H1 (cell line): ENCODE measurements around the gene TMEM203. TPM values are rescaled to one million over a fixed set of nuclear protein-coding genes. Genes with fewer than 3 reads are reported as not detected.

Experiments
- CTCF ChIA-PET: fragments of 300-600 bp; sonication (Branson Sonifier 250); formaldehyde crosslinking; loops from one replicate; lab custom pipeline; 2021; ENCODE audit not compliant: partially characterized antibody; lab: Charles Lee
- POLR2A ChIA-PET: fragments of 300-600 bp; sonication (Branson Sonifier 250); formaldehyde crosslinking; loops from one replicate; lab custom pipeline; 2021; ENCODE audit warnings: inconsistent platforms; ENCODE audit not compliant: partially characterized antibody; lab: Charles Lee
- DNase-seq, 2 experiments: peaks; one replicate each; pipeline versions ENCODE4 v3.0.0 to v3.0.0-alpha.2; 2010 to 2022; ENCODE audit warnings: low spot score in 2 of 2, low read depth in 1 of 2, mixed read lengths in 1 of 2
- FAIRE-seq: peaks from 2 replicates; lab custom pipeline; 2011; peaks lifted over from hg19 to GRCh38; lab: Jason Lieb, UNC
- H2AFZ ChIP-seq: 2 replicates; pipeline ENCODE4 v1.8.1; 2012; ENCODE audit warnings: low read length, inconsistent platforms
- H2AK5ac ChIP-seq: 2 replicates; pipeline ENCODE4 v1.6.1; 2013; ENCODE audit warnings: low read depth, low read length
- H2BK120ac ChIP-seq: replicated peaks from 2 replicates; pipeline ENCODE3; 2013; ENCODE audit warnings: low read depth, low read length, inconsistent platforms
- H2BK12ac ChIP-seq: 2 replicates; pipeline ENCODE4 v1.6.1; 2013; ENCODE audit warnings: low read depth, low read length
- H2BK15ac ChIP-seq: 2 replicates; pipeline ENCODE4 v1.6.1; 2013; ENCODE audit warnings: low read length
- H2BK20ac ChIP-seq: 2 replicates; pipeline ENCODE4 v1.6.1; 2013; ENCODE audit warnings: low read length
- H2BK5ac ChIP-seq: 2 replicates; pipeline ENCODE4 v1.6.1; 2013; ENCODE audit warnings: low read depth, low read length
- H3K14ac ChIP-seq: 2 replicates; pipeline ENCODE4 v1.6.1; 2013; ENCODE audit warnings: inconsistent platforms; ENCODE audit not compliant: insufficient read length
- H3K18ac ChIP-seq: 2 replicates; pipeline ENCODE4 v1.6.1; 2013; ENCODE audit warnings: low read length; ENCODE audit errors: extremely low read depth
- H3K23ac ChIP-seq: 2 replicates; pipeline ENCODE4 v1.6.1; 2013; ENCODE audit warnings: inconsistent platforms; ENCODE audit not compliant: insufficient read length
- H3K23me2 ChIP-seq: 2 replicates; pipeline ENCODE4 v1.6.1; 2013; ENCODE audit warnings: low read depth, low read length
- H3K27ac ChIP-seq: 2 replicates; pipeline ENCODE4 v1.6.1; 2011; ENCODE audit warnings: low read depth, low read length, inconsistent platforms
- H3K27me3 ChIP-seq, 4 experiments: replicated peaks in 1 of 4; 1 replicate in 1 of 4; 2 replicates in 3 of 4; pipeline versions ENCODE4 v1.6.1 to v1.8.1; 2011 to 2013; ENCODE audit warnings: low read length in 3 of 4, mild to moderate bottlenecking in 3 of 4, inconsistent platforms in 2 of 4, mixed read lengths in 2 of 4, moderate library complexity in 1 of 4; ENCODE audit not compliant: control insufficient read depth in 3 of 4, insufficient read depth in 3 of 4; ENCODE audit errors: extremely low read depth in 1 of 4
- H3K36me3 ChIP-seq, 4 experiments: 2 replicates each; pipeline versions ENCODE4 v1.6.1 to v1.8.1; 2011 to 2013; ENCODE audit warnings: mild to moderate bottlenecking in 4 of 4, low read length in 3 of 4, moderate library complexity in 2 of 4, control low read depth in 1 of 4, inconsistent platforms in 1 of 4; ENCODE audit not compliant: insufficient read depth in 4 of 4, control insufficient read depth in 2 of 4
- H3K4ac ChIP-seq: replicated peaks from 2 replicates; pipeline ENCODE3; 2013; ENCODE audit warnings: low read length, low read depth, mixed read lengths, inconsistent platforms; ENCODE audit not compliant: insufficient read length
- H3K4me1 ChIP-seq, 4 experiments: replicated peaks in 1 of 4; 1 replicate in 1 of 4; 2 replicates in 3 of 4; pipeline versions ENCODE4 v1.6.1 to v1.8.1; 2011 to 2013; ENCODE audit warnings: low read length in 3 of 4, inconsistent platforms in 2 of 4, mixed read lengths in 1 of 4; ENCODE audit not compliant: insufficient read depth in 4 of 4, control insufficient read depth in 3 of 4
- H3K4me2 ChIP-seq, 2 experiments: 2 replicates each; pipeline versions ENCODE4 v1.6.1 to v1.8.1; 2011 to 2013; ENCODE audit warnings: low read depth in 2 of 2, low read length in 2 of 2, control low read depth in 1 of 2, inconsistent platforms in 1 of 2, mild to moderate bottlenecking in 1 of 2; ENCODE audit not compliant: insufficient read depth in 1 of 2
- H3K4me3 ChIP-seq, 4 experiments: fragments of 200-600, 300-600 bp in 1 of 4; sonication (generic), shearing (Covaris generic), sonication (Bioruptor Twin) in 1 of 4; 2 replicates each; pipeline versions ENCODE4 v1.5.1 to v1.8.1; 2011 to 2016; ENCODE audit warnings: low read length in 4 of 4, low read depth in 3 of 4, control low read depth in 2 of 4, inconsistent platforms in 2 of 4, mild to moderate bottlenecking in 2 of 4, mixed read lengths in 1 of 4, moderate library complexity in 1 of 4; ENCODE audit not compliant: insufficient read depth in 2 of 4; ENCODE audit errors: extremely low read depth in 1 of 4
- H3K56ac ChIP-seq: replicated peaks from 2 replicates; pipeline ENCODE3; 2013; ENCODE audit warnings: low read depth, mild to moderate bottlenecking, mixed read lengths, low read length, inconsistent platforms; ENCODE audit not compliant: insufficient read length
- H3K79me1 ChIP-seq: 2 replicates; pipeline ENCODE4 v1.6.1; 2013; ENCODE audit warnings: low read depth, low read length, control low read depth
- H3K79me2 ChIP-seq, 2 experiments: 2 replicates each; pipeline versions ENCODE4 v1.6.1 to v1.8.1; 2012 to 2013; ENCODE audit warnings: low read length in 2 of 2, mild to moderate bottlenecking in 2 of 2, inconsistent platforms in 1 of 2; ENCODE audit not compliant: insufficient read depth in 2 of 2, control insufficient read depth in 1 of 2
- H3K9ac ChIP-seq, 4 experiments: replicated peaks in 1 of 4; 1 replicate in 1 of 4; 2 replicates in 3 of 4; pipeline versions ENCODE4 v1.6.1 to v1.8.1; 2011 to 2013; ENCODE audit warnings: low read depth in 3 of 4, low read length in 3 of 4, control low read depth in 2 of 4, mild to moderate bottlenecking in 2 of 4, moderate library complexity in 2 of 4, inconsistent platforms in 1 of 4; ENCODE audit errors: extremely low read depth in 1 of 4
- H3K9me3 ChIP-seq, 2 experiments: 2 replicates each; pipeline versions ENCODE4 v1.6.1 to v1.8.1; 2012 to 2013; ENCODE audit warnings: mild to moderate bottlenecking in 2 of 2, moderate library complexity in 2 of 2, control low read depth in 1 of 2, inconsistent platforms in 1 of 2, low read depth in 1 of 2, low read length in 1 of 2, mixed read lengths in 1 of 2; ENCODE audit not compliant: insufficient read depth in 2 of 2
- H4K20me1 ChIP-seq, 2 experiments: replicated peaks in 1 of 2; 2 replicates each; pipeline versions ENCODE3 to v1.8.1; 2011 to 2013; ENCODE audit warnings: inconsistent platforms in 2 of 2, low read length in 2 of 2, mild to moderate bottlenecking in 1 of 2; ENCODE audit not compliant: insufficient read depth in 2 of 2, control insufficient read depth in 1 of 2
- H4K5ac ChIP-seq: 2 replicates; pipeline ENCODE4 v1.6.1; 2013; ENCODE audit warnings: low read length, low read depth, mixed read lengths, inconsistent platforms; ENCODE audit not compliant: insufficient read length
- H4K8ac ChIP-seq: 2 replicates; pipeline ENCODE4 v1.8.0; 2013; ENCODE audit warnings: mild to moderate bottlenecking, moderate library complexity, low read length, inconsistent platforms; ENCODE audit not compliant: insufficient read depth; ENCODE audit errors: extremely low read depth
- H4K91ac ChIP-seq: replicated peaks from 2 replicates; pipeline ENCODE3; 2013; ENCODE audit warnings: low read length, mixed read lengths, inconsistent platforms; ENCODE audit not compliant: insufficient read length
- EGR1 ChIP-seq: IDR thresholded peaks from 2 replicates; pipeline ENCODE4 v1.6.1; 2011; ENCODE audit warnings: low read depth, low read length, borderline replicate concordance
- GTF2F1 ChIP-seq: IDR thresholded peaks from 2 replicates; pipeline ENCODE4 v1.6.1; 2012; ENCODE audit warnings: low read depth, low read length, improper control_type of control experiment, borderline replicate concordance
- PHF8 ChIP-seq: fragments of 200-600 bp; sonication (generic); conservative IDR thresholded peaks from 2 replicates; pipeline ENCODE4 v1.7.1; 2012; ENCODE audit warnings: low read depth, mild to moderate bottlenecking, inconsistent platforms, low read length, moderate library complexity
- SAP30 ChIP-seq: fragments of 300-600 bp; sonication (generic); IDR thresholded peaks from 2 replicates; pipeline ENCODE4 v1.7.1; 2012; ENCODE audit warnings: low read length, moderate library complexity, mild to moderate bottlenecking, inconsistent platforms; ENCODE audit not compliant: insufficient read depth, insufficient replicate concordance
- SRF ChIP-seq: IDR thresholded peaks from 2 replicates; pipeline ENCODE4 v1.6.1; 2011; ENCODE audit warnings: mild to moderate bottlenecking, low read depth, low read length, moderate library complexity
- TAF7 ChIP-seq: optimal IDR thresholded peaks from 2 replicates; pipeline ENCODE3; 2011; ENCODE audit warnings: low read depth, mild to moderate bottlenecking, inconsistent platforms, low read length, moderate library complexity, borderline replicate concordance
- WGBS, 2 experiments: shearing (Covaris generic) in 1 of 2; methylation state at CpG; one replicate each; pipeline versions ENCODE4 v1.1.6 to v1.1.7; 2013 to 2015; ENCODE audit warnings: low lambda C conversion rate in 2 of 2, mixed read lengths in 2 of 2, inconsistent platforms in 1 of 2, low coverage in 1 of 2, missing lambda C conversion rate in 1 of 2; ENCODE audit not compliant: insufficient replicate concordance in 2 of 2, insufficient coverage in 1 of 2, insufficient read length in 1 of 2; ENCODE audit errors: extremely low coverage in 1 of 2, missing lambda C conversion rate in 1 of 2; 5-methylcytosine and 5-hydroxymethylcytosine counted together
- polyA plus RNA-seq, 7 experiments: library from polyadenylated mRNA; depleted of rRNA in 3 of 7; stranded (reverse) in 5 of 7; unstranded in 2 of 7; fragments of >200 nt in 5 of 7; fragments of 200-250 nt in 2 of 7; gene quantifications; 1 replicate in 5 of 7; 2 replicates in 1 of 7; 4 replicates in 1 of 7; pipeline versions ENCODE4 v1.2.1 to v1.2.3, GENCODE V29; 2011 to 2013; ENCODE audit warnings: missing spikeins in 2 of 7, mixed read lengths in 2 of 7
- total RNA-seq: library from RNA; stranded (reverse); fragmentation: NEBNext Ultra II Directional; extraction: Animal tissue kit (Norgen Biotek cat#: 25700); gene quantifications from 2 replicates; pipeline ENCODE4 v1.2.1, GENCODE V29; 2021

Gene TMEM203
- total and polyA plus RNA-seq, 2 of the 8 experiments (the other 6 are each of a cell fraction or from before 2014, with no cell fraction given), result 44.1 to 57.1 TPM

DNA sequence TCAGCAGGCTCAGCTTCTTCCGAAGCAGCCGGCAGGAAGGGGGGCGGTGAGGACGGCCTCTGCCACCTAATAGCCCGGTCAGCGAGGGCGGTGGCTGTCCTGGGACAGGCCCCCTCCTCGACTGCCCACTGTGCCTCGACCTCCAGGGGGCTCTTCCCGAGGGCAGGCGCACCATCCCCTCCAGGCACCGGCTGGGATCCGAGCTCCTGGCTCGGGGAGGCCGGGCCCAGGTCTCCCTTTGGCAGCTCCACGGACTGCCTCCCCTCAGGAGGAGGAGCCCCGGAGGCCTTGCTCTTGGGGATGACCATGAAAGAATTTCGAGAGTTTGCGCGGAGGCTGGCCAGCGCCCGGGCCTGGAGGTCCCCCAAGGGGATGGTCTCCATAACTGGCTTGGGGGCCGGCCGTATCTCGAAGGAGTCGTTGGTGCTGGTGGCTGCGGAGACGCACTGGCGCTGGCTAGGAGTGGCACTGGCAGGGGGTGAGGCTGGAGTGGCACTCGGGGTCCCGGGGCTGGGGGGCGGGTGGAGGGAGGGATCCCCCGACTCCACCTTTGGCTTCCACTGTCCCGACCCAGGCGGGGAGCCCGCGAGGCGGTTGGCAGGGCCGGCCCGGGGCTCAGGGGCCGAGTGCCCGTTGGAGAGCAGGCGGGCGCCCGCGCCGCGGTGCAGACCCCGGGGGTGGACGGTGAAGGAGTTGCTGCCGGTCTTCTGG is 5.9 kb downstream of the TMEM203 start:
- Histone ChIP-seq H2BK20ac (no peak overlapping the region), H3K18ac (no peak overlapping the region), H4K5ac (no peak overlapping the region), H4K20me1 (peaks cover 5 to 30% of the 10 kb centered on the region in 2 experiments), H4K91ac (no peak overlapping the region), H2AFZ (no peak overlapping the region), H3K14ac (no peak overlapping the region), H3K27me3 (no peaks in the 10 kb centered on the region), H3K79me2 (peaks cover 0 to 42% of the 10 kb centered on the region in 2 experiments; a peak in 3 of 4 replicates), H2BK15ac (no peak overlapping the region), H3K4me1 (peaks cover 6 to 33% (median 18%) of the 10 kb centered on the region in 4 experiments), H3K4ac (no peak overlapping the region), H4K8ac (peak overlapping the region; percentile 35; the same call in 1 of the 2 replicates), H3K79me1 (peaks cover 29% of the 10 kb centered on the region), H3K4me3 (peak overlapping the region; percentile 41 to 67 (median 52); a peak in 7 of 8 replicates), H3K36me3 (no peaks in the 10 kb centered on the region), H3K9ac (no peak overlapping the region), H2BK120ac (no peak overlapping the region), H2BK12ac (no peak overlapping the region), H2BK5ac (no peak overlapping the region)
- WGBS, 2 experiments, result 46% methylated on average over 22 of the region's 51 CpGs; no CpG with 5 or more reads in 1 of the 2 experiments
- CTCF ChIA-PET, result interaction anchor here (1.0 to 14.0 kb wide), 4 partner anchors 9 to 29 kb away, joined by 3 to 204 read pairs (median 10); partner anchors contain the start of genes CYSRT1, RNF208, RNF224 and SLC34A3
- TF ChIP-seq EGR1, result no peak
- TF ChIP-seq TAF7, result no peak
- no peak for TF ChIP-seq SAP30
- no peak for TF ChIP-seq GTF2F1
- TF ChIP-seq SRF, result no peak
- no peak for TF ChIP-seq PHF8
- TF ChIP-seq, all 59 proteins: peak for 0
- Histone ChIP-seq H3K23me2 (peaks cover 7% of the 10 kb centered on the region; the same call in 1 of the 2 replicates), H3K27ac (no peak overlapping the region), H3K56ac (no peak overlapping the region), H3K4me2 (peak overlapping the region; percentile 70 to 76), H2AK5ac (no peak overlapping the region), H3K23ac (no peak overlapping the region), H3K9me3 (no peaks in the 10 kb centered on the region)
- DNase-seq, result peak in 1 of 2 experiments; percentile 58
- POLR2A ChIA-PET, result interaction anchor here (0.7 to 2.2 kb wide), 12 partner anchors 10 to 471 kb away, joined by 3 to 21 read pairs (median 4); partner anchors contain the start of genes ANAPC2, RNF208, SSNA1 and TUBB4B
- no peak for FAIRE-seq
